ENCODE measurements around the gene MRPS9. TPM values are rescaled to one million over a fixed set of nuclear protein-coding genes. Genes with fewer than 3 reads are reported as not detected.

Gene MRPS9
- total and polyA plus RNA-seq, 2 of the 13 experiments (the other 11 are each of a cell fraction or from before 2014, with no cell fraction given) = 31.2 to 91.8 TPM

Other genes starting within 250 kb of the MRPS9 start
- not detected in 2 replicates for gene POU3F3, start 184.0 kb upstream of the MRPS9 start, total RNA-seq (2016; rRNA removed; fragmentation: Illumina TruSeq; extraction: Trizol)
- gene POU3F3, start 184.0 kb upstream of the MRPS9 start, polyA plus RNA-seq (2011; rRNA removed) = not detected in 2 replicates
- gene GPR45, start 203.7 kb downstream of the MRPS9 start, total RNA-seq (2016; rRNA removed; fragmentation: Illumina TruSeq; extraction: Trizol) = not detected in 2 replicates
- not detected in 2 replicates for gene GPR45, start 203.7 kb downstream of the MRPS9 start, polyA plus RNA-seq (2011; rRNA removed)

All from HepG2 (cell line).